Measurements from ENCODE around the gene OASL.

The OASL gene

DNA sequence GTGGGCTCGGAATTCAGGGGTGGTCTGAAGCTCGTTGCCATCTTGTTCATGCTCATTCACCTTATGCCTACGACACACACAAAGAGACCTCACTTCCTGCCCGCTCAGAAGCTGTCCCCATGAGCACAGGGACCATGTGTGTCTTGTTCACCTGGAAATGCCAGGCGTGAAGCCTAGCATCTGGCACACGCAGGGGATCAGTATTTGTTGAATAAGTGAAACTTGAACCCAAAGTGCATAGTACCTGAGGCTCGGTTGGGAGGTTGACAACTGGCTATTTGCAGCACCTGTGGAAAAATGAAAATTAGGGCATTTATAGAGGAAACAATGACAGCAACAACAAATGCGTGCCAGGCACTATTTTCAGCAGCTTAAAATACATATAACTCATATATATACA lies 28.2 kb downstream of the OASL start:
- no peak for DNase-seq

DNA sequence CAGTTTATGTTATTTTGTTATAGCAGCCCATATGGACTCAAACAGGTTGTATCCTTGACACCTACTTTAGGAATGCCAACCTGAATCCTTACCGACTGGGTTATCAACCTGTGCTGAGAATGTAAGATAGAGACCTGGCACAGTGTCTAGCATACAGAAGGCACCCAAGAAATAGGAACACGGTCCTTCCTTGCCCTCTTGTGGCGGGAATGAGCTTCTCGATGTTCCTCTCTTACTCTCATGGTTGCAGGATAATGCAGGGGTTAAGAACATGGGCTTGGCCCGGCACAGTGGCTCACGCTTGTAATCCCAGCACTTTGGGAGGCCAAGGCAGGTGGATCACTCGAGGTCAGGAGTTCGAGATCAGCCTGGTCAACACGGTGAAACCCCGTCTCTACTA lies 29.3 kb downstream of the OASL start:
- no peak for DNase-seq

DNA sequence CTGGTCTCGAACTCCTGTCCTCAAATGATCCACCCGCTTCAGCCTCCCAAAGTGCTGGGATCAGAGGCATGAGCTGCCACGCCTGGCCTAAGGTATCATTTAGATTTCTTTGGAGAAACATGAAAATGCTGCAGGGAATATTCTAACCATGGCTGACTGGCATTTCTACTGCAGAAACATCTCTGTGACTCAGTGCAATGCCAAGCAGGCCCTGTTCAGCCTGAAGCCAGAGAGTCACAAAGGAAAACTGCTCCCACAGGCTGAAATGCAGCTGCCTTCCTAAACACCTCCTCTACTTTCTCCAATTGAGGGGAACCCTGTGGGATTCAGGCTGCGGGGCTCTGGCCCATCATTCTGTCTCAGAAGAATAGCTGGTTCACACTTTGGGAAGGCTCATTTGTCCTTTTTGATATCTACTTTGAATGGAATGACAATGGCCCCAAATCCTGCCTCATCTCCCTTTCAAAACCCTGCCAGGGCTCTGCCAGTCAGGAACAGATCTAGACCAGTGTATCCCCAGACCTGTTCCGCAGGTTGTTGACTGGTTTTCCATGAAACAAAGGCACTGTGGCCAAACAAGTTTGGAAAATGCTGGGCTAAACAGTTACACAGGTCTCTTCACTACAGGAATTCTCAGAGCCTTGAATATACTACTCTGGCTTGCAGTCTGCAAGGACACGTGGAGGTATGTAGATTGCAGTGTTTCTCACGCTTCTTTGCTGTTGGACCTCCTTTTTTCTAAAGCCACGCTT lies 30.5 kb downstream of the OASL start:
- DNase-seq, result no peak

- no peak for DNase-seq
Measured at GRCh38 chr12:121005346-121005815, 33.7 kb downstream of the OASL start.

DNA sequence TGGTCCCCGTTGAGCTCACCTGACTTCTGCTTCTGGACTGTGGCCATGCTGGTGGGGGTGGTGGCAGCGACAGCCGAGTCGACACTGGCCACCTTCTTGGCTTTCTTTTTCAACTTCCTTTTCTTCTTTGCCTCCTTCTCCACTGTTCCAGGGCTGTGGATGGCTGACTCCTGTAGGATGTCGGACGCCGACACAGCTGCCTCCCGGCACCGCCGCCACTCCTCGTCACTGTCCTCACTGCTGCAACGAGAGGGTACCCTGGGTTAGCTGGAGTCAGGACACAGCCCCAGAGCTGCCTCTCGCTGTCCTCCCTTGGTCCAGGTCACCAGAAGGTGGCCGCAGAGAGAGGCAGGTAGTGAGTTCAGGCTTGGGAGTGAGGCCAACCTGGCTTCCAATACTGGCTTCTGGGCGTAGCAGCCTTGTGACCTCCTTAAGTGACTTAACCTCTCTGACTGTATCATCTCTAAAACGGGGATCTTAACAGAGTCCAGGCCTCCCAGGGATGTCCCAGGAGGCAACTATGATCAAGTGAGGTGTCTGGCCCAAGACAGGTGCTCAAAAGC lies 34.7 kb downstream of the OASL start:
- DNase-seq, result no peak

- no peak for DNase-seq
Measured at GRCh38 chr12:121003650-121004049, 35.4 kb downstream of the OASL start.

DNA sequence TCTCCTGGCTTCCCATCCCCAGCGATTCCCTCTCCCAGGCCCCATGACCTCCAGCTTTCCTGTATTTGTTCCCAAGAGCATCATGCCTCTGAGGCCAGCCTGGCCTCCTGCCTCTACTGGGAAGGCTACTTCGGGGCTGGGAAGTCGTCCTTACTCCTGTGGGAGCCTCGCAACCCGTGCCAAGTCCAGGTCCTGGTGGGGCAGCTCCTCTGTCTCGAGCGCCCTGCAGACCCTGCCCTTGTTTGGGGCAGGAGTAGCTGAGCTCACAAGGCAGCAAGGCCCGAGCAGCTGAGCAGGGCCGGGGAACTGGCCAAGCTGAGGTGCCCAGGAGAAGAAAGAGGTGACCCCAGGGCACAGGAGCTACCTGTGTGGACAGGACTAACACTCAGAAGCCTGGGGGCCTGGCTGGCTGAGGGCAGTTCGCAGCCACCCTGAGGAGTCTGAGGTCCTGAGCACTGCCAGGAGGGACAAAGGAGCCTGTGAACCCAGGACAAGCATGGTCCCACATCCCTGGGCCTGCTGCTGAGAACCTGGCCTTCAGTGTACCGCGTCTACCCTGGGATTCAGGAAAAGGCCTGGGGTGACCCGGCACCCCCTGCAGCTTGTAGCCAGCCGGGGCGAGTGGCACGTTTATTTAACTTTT lies 37.1 kb downstream of the OASL start:
- DNase-seq, result no peak

GRCh38 chr12:121001060-121001459 lies 38.0 kb downstream of the OASL start:
- no peak for DNase-seq

- DNase-seq, result no peak
Measured at GRCh38 chr12:121000530-121000929, 38.5 kb downstream of the OASL start.

- no peak for DNase-seq
Measured at GRCh38 chr12:120999191-121000120, 39.6 kb downstream of the OASL start.

DNA sequence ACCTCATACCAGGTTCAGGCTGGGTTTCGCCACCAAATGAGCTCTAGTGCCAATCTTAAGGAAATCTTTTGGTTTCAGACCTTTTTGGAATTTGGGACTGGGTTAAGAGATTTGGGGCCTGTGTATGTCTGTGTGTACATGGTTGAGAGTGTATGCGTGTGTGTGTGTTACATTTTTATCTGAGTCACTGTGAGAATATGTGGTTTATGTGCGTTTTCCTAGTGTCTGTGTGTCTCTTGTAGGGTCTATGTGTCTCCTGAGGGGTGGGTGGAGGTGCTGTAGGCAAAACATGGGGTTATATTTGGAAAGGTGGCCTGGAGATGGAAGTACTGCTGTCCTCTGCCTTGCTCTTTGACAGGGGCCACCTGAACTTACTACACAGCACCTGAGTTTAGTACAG lies 40.6 kb downstream of the OASL start:
- DNase-seq, result no peak

- DNase-seq, result no peak
Measured at GRCh38 chr12:120997448-120997847, 41.6 kb downstream of the OASL start.

- DNase-seq, result no peak
Measured at GRCh38 chr12:120996133-120996746, 42.8 kb downstream of the OASL start.

DNA sequence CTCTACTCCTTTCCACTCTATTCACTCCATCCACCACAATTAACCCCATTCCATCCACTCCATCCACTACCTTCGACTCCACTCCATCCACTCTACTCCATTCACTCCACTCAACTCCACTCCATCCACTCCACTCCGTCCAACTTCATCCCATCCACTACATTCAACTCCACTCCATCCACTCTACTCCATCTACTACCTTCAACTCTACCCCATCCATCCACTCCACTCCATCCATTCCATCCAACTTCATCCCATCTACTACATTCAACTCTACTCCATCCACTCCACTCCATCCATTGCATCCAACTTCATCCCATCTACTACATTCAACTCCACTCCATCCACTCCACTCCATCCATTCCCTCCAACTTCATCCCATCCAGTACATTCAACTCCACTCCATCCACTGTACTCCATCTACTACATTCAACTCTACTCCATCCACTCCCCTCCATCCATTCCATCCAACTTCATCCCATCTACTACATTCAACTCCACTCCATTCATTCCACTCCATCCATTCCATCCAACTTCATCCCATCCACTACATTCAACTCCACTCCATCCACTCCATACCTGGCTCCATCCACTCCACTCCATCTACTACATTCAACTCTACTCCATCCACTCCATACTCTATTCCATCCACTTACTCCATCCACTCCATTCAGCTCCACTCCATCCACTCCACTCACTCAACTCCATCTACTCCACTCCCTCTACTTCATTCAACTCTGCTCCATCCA lies 44.3 kb downstream of the OASL start:
- no peak for DNase-seq

DNA sequence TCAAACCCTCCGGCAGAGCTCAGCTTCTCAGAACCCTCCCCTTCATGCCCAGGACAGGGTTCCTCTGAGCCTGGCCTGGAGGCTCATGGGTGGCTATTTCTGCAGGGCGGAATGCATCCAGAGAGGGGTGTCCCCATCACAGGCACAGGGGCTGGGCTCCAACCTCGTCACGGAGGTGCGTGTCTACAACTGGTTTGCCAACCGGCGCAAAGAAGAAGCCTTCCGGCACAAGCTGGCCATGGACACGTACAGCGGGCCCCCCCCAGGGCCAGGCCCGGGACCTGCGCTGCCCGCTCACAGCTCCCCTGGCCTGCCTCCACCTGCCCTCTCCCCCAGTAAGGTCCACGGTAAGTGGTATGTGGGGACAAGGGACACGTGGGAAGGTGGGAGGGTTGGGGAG lies 45.0 kb downstream of the OASL start:
- no peak for DNase-seq

DNA sequence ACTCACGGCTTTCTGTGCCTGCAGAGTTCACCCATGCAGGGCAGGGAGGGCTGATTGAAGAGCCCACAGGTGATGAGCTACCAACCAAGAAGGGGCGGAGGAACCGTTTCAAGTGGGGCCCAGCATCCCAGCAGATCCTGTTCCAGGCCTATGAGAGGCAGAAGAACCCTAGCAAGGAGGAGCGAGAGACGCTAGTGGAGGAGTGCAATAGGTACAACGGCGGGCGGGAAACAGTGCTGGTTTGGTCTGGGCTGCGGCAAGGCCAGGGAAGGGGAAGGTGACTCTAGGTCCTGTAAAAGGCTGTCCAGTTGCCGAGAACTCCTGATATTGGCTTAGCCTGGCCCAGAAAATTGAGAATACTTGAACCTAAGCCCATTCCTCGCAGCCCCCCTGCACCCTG lies 45.5 kb downstream of the OASL start:
- no peak for DNase-seq

DNA sequence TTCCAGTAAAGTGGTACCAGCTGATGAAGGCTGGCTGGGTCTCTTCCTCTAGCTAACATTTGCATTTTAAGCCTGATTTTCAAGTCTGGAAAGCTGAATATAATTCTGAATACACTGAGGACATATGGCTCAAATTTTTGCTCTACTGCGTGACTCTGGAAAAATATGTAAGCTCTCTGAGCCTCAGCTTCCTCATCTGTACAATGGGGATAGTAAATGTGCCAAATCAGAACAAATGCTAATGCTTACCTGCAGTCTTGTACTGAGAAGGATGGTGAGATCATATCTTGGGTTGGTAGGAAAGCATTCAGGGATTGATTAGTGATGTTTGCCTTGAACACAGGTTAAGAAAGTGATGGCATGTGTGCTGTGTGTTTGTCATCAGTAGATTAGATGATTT lies 46.1 kb downstream of the OASL start:
- no peak for DNase-seq

DNA sequence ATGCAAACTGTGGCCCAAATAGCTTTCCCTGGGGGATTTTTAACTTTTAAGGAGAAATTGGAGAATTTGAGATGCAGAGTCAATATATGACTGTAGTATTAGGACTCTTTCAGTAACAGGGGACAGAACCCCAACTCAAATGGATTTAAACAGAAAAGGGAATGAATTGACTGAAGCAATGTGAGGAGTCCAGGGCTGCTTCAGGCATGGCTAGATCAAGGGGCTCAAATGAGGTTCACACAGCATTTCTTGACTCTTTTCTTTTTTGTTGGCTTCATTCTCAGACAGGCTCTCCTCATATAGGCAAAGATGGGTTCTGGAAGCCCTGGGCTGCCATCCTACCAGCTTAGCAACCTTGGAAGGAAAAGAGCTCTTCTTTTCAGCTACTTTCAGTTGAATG lies 47.1 kb downstream of the OASL start:
- no peak for DNase-seq

- DNase-seq, result no peak
Measured at GRCh38 chr12:120990487-120991055, 48.5 kb downstream of the OASL start.

GRCh38 chr12:120989687-120990086 lies 49.4 kb downstream of the OASL start:
- DNase-seq, result no peak

DNA sequence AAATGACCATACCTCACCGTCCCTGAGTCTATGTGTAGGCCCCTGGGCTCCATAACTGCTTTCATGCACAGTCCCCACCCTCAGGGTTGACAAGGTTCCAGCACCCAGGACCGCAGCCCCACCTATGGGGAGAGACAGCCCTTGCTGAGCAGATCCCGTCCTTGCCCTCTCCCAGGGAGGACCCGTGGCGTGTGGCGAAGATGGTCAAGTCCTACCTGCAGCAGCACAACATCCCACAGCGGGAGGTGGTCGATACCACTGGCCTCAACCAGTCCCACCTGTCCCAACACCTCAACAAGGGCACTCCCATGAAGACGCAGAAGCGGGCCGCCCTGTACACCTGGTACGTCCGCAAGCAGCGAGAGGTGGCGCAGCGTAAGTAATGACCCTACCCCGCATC lies 50.4 kb downstream of the OASL start:
- no peak for DNase-seq

DNA sequence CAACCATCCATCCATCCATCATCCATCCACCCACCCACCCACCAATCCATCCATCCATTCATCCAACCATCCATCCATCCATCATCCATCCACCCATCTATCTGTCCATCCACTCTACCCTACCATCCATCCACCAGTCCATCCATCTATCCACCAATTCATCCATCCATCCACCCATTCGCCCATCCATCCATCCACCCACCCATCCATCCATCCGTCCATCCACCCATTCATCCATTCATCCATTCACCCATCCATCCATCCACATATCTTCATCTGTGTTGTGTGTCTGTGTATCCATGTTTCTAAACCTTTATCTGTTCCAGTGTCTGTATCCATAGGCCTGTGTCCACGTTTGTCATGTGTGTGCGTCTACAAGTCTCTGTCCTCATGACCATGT lies 50.8 kb downstream of the OASL start:
- no peak for DNase-seq

Measured in NCI-H446 treated with DMSO at 0.1 percent for 48 hours (cell line).